Measurements from ENCODE around the gene MNAT1.
A peak's percentile ranks its signal among the peaks of the same experiment; 100 is the strongest.
"Not testable (repeated sequence)": the region's sequence is repeated elsewhere in the genome, so short reads cannot be mapped to it uniquely, and the experiment has no call there.

Gene MNAT1

DNA sequence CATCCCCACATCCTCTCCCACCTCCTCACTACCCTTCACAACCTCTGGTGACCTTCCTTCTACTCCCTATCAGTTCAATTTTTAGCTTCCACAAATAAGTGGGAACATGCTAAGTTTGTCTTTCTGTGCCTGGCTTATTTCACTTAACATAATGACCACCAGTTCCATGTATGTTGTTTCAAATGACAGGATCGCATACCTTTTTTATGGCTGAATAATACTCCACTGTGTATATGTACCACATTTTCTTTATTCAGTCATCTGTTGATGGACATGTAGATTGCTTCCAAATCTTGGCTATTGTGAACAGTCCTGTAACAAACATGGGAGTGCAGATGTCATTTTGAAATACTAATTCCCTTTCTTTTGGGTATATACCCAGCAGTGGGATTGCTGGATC, 147.7 kb downstream of the MNAT1 start:
- DNase-seq (ENCODE audit: low read depth), result no peak

DNA sequence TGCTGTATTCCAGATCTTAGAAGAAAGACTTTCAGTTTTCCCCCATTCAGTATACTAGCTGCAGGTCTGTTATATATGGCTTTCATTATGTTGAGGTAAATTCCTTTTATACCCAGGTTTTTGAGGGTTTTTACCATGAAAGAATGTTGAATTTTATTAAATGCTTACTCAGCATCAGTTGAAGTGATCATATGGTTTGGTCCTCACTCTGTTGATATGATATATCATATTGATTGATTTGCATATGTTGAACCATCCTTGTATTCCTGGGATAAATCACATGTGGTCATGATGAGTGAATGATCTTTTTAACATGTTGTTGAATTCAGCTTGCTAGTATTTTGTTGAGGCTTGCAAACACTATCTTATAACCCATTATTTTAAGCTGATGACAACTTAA, 149.6 kb downstream of the MNAT1 start:
- no peak for DNase-seq (ENCODE audit: low read depth)

DNA sequence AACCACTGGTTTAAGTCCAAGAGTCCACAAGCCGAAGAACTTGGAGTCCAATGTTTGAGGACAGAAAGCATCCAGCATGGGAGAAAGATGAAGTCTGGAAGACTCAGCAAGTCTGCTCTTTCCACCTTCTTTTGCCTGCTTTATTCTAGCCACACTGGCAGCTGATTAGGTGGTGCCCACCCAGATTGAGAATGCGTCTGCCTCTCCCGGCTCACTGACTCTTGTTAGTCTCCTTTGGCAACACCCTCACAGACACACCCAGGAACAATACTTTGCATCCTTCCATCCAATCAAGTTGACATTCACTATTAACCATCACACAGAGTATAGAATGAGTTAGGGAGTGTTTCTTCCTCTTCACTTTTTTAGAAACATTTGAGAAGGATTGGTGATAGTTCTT, 156.1 kb downstream of the MNAT1 start:
- DNase-seq (ENCODE audit: low read depth), result not testable (repeated sequence)

DNA sequence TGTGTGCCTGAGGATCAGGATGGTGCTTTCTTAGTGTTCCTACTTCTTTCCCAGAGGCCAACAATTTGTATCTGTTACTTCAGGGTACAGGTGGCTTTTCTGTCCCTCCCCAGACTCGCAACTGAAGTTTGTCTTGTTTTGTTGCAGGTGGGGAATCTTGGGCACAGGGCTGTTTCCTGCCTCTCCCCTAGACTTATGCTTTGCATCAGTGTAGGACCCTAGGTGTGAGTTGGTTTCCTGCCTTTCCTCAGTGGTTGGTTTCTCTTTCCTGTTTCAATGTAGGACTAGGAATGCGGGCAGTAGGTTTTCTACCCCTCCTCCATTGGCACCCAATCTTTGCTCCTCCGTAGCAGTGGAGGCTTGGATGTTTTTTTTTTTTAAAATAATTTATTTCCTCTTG, 159.3 kb downstream of the MNAT1 start:
- no peak for DNase-seq (ENCODE audit: low read depth)

GRCh38 chr14:60904381-60904780, 169.8 kb downstream of the MNAT1 start:
- DNase-seq (ENCODE audit: low read depth), result no peak

DNA sequence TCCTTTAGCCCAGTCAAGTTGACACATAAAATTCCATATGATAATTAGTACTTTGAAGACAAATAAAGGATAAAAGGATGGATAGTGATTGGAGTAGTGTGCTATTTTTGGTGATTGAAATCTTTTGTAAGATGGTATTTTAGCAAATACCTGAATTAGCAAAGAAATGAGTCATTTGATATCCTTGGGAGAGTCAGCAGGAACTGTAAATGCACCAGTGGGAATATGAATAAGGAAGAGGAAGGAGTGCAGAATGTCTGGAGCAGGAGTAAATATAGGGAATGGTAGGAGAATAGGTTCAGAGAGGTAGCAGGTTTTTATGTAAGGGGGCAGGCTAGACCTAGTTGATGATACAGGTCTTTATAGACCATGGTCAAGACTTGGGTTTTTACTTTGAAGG, 171.4 kb downstream of the MNAT1 start:
- DNase-seq (ENCODE audit: low read depth), result no peak

- DNase-seq (ENCODE audit: low read depth), result no peak
Observed at GRCh38 chr14:60915781-60916180, 181.2 kb downstream of the MNAT1 start.

DNA sequence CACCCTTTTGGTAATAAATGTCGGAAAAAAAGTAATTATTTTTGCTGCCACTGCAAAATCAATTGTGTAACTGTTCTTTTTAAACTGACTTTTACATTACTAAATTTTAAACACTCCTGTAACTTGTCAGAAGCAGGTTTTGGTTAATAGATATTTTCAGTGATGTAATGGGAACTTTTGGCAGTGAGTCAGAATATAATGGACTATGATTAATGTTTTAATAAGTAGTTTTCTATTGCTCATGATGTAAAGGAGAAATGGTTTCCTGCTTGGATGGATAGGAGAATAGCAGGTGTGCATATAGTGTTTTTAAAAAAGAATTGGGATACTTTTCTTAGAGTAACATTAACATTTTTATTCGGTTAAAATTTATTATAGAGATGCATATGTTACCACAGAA, 187.5 kb downstream of the MNAT1 start:
- DNase-seq (ENCODE audit: low read depth), result no peak

DNA sequence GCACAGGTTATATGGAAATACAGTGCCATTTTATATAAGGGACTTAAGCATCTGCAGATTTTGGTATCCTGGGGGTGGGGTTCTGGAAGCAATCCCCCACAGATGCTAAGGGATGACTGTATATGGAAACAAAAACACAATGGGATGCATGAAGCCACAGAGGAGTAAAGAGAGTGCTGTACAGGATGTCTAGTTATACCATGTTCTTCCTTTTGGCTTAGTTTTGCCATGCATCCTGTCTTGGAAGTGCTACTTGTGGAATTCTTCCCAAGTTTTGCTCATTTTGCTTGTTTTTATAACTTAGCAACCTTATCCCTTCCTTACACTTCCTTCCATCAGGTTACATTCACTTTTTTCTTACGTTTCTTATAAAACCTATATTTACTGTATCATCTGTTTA, 190.7 kb downstream of the MNAT1 start:
- no peak for DNase-seq (ENCODE audit: low read depth)

DNA sequence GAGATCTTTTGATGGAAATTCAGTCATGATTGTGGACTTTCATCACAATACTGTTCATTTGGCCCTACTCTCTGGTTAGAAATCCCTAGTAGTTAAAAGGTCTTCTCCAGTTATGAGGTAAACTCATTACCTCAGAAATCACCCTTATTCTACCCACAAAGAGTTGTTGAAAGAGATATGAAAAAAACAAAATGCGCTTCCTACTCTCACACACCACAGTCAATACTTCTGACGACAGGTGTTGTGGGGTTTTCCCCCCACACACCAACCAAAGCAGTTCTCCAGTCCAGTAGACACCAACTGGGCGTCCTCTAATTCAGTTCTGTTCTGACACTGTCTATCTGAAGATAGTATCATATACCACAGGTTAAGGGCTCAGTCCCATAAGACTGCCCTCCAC, 191.4 kb downstream of the MNAT1 start:
- no peak for DNase-seq (ENCODE audit: low read depth)

- DNase-seq (ENCODE audit: low read depth), result no peak
Observed at GRCh38 chr14:60931218-60931617, 196.7 kb downstream of the MNAT1 start.

DNA sequence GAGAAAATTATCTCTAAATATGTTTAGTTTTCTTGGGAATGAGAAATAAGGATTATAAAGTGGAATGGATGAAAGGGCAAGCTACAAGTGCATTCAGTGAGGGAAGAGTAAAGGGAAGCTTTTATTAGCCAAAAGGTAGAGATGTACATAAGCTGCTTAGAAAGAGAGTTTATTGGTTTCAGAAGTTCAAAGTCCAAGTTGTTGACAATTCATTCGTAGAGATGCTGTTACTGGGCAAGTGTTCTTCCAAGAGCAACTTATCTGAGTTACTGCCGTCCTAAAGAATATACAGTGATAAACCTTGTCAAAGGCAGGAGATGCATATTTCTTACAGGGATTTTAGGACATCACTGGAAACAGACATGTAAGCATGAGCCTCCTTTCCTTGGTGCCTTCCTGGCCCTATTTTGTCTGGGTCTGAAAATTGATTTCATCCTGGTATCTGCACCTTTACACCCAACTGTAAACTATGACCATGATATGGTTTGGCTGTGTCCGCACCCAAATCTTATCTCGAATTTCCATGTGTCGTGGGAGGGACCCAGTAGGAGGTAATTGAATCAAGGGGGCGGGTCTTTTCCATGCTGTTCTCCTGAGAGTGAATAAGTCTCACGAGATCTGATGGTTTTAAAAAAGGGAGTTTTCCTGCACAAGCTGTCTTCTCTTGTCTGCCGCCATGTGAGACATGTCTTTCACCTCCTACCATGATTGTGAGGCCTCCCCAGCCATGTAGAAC, 199.5 kb downstream of the MNAT1 start:
- DNase-seq (ENCODE audit: low read depth), result no peak

- no peak for DNase-seq (ENCODE audit: low read depth)
Observed at GRCh38 chr14:60935319-60935718, 200.8 kb downstream of the MNAT1 start.

DNA sequence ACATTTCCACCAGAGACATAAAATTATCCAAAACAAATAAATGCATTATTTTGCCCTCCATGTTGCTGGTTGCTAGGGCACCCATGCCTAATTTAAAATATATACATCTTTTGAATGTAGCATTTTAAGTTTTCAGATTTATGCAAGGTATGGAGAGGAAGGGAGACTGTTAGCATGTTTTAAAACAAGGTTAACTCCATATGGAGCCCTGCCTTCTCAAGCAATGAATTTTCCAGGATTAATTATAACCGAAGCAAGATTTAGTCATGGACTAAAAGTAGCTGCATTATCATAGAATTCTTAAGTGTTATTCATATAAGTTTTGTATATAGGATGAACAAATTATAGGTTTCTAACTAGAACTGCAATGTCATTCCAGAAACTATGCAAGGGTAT, 209.1 kb downstream of the MNAT1 start:
- no peak for DNase-seq (ENCODE audit: low read depth)

- no peak for DNase-seq (ENCODE audit: low read depth)
Observed at GRCh38 chr14:60944204-60944603, 209.6 kb downstream of the MNAT1 start.

- peak; percentile 21 for DNase-seq (ENCODE audit: low read depth)
Observed at GRCh38 chr14:60945984-60946383, 211.4 kb downstream of the MNAT1 start.

DNA sequence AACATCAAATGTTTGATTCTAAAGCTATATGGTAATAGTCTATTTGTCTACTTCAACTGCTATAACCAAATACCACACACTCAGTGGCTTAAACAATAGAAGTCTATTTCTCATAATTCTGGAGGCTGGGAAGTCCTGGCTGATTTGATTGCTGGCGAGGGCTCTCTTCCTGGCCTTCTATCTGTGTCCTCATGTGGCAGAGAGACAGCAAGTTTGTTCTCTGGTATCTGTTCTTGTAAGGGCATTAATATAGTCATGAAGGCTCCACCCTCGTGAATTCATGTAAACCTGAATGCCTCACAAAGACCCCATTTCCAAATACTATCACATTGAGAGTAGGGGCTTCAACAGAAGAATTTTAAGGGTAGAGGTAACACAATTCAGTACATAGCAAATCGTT, 212.2 kb downstream of the MNAT1 start:
- DNase-seq (ENCODE audit: low read depth), result no peak

DNA sequence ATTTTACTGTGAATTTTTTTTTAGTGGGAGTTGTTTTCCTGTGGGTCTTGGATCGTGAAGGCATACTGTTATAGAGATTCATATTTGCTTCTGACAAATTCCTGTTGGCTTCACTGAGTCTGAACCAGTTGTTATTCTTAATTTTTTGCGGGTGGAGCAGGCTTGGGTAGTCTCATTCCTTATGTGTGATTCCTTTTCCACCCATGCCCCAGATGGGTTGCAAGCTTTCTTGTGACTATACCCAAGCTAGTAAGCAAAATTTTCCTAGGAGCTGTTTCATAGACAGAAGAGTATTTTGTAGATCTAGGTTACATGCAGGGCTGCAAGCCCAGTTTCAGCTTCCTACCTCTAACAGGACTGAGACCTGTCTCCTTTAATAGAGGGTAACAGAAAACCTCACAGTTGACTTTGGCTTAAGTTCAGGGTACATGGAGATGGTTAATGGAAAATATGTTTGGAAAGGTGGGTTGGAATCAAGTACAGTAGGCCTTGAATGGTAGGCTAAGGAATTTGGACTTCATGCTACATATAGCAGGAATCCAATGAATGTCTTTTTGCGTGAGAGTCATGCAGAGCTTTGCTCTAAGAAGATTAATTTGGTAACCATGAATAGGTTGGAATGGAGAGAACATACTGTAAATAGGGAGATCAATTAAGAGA, 217.3 kb downstream of the MNAT1 start:
- DNase-seq (ENCODE audit: low read depth), result peak; percentile 84

GRCh38 chr14:60956202-60956601, 221.6 kb downstream of the MNAT1 start:
- DNase-seq (ENCODE audit: low read depth), result no peak

GRCh38 chr14:60956632-60957031, 222.1 kb downstream of the MNAT1 start:
- no peak for DNase-seq (ENCODE audit: low read depth)

- DNase-seq (ENCODE audit: low read depth), result no peak
Observed at GRCh38 chr14:60958146-60958545, 223.6 kb downstream of the MNAT1 start.

GRCh38 chr14:60963761-60964160, 229.2 kb downstream of the MNAT1 start:
- DNase-seq (ENCODE audit: low read depth), result no peak

DNA sequence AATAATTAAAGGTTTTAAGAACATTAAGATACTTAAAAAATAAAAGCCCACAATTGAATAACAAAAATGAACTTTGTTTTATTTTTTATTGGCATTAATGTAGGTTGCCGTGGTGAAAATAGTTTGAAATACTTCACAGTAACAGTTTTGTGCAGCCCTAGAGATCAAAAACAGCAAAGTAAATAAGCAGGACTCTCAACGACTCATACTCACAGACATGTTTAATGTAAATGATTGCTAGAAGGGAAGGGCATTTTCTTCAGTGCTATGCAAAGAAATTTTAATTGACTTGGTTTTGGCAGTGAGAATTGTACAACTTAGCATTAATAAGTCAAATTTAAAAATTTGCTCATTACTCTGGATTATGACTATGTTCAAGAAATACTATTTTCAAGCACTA, 230.3 kb downstream of the MNAT1 start:
- no peak for DNase-seq (ENCODE audit: low read depth)

- DNase-seq (ENCODE audit: low read depth), result peak; percentile 79
Observed at GRCh38 chr14:60965402-60965801, 230.8 kb downstream of the MNAT1 start.
